ENCODE results near the gene HEXIM2. TPM values are rescaled to one million over a fixed set of nuclear protein-coding genes. Genes with fewer than 3 reads are reported as not detected.

Gene HEXIM2
- total RNA-seq, 2 donors from 2014 or later = 12.9 to 13.1 TPM

DNA sequence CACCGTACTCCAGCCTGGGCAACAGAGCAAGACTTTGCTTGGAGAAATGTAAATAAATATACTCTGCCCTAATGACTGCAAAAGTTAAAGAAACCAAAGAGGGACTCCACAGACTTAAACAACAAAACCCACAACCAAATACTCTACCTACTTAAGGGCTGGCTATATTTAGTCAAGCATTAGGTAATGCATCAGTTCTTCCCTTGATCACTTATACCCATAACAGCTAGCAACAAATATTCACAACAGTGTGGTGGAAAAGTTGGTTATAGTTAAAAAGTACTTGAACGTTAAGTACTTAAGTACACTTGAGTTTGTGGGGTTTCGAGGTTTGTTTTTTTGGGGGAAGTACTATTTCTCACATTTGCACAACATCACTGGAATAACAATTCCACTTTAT is 5.4 kb upstream of the HEXIM2 start:
- Histone ChIP-seq H3K9me3 (ENCODE audit: control insufficient read depth, low read length) (no peaks in the 10 kb centered on the region), H3K27me3 (ENCODE audit: control insufficient read depth, insufficient read depth, low read length, poor library complexity, severe bottlenecking) (no peaks in the 10 kb centered on the region), H3K4me1 (ENCODE audit: control insufficient read depth, insufficient read depth, low read length) (peaks cover 5% of the 10 kb centered on the region), H3K9ac (ENCODE audit: extremely low read depth, low read length, poor library complexity, severe bottlenecking) (no peak overlapping the region), H3K4me3 (ENCODE audit: low read length) (no peak overlapping the region), H3K36me3 (ENCODE audit: control insufficient read depth, insufficient read depth, low read length) (no peaks in the 10 kb centered on the region), H3K27ac (ENCODE audit: low read depth, low read length) (no peak overlapping the region)
- Mint-ChIP-seq H3K27me3 (ENCODE audit: insufficient read depth) (no peaks in the 10 kb centered on the region), H3K27ac (no peak overlapping the region), H3K4me3 (no peak overlapping the region), H3K9me3 (no peaks in the 10 kb centered on the region), H3K36me3 (ENCODE audit: low read depth) (no peaks in the 10 kb centered on the region), H3K4me1 (peaks cover 21% of the 10 kb centered on the region)
- 90% methylated on average over 2 of the region's 3 CpGs; no CpG with 5 or more reads in 1 of the 2 experiments for WGBS, 2 experiments (ENCODE audit: insufficient coverage in 1 of 2, insufficient read length in 1 of 2)
- TF ChIP-seq, protein P1, sequence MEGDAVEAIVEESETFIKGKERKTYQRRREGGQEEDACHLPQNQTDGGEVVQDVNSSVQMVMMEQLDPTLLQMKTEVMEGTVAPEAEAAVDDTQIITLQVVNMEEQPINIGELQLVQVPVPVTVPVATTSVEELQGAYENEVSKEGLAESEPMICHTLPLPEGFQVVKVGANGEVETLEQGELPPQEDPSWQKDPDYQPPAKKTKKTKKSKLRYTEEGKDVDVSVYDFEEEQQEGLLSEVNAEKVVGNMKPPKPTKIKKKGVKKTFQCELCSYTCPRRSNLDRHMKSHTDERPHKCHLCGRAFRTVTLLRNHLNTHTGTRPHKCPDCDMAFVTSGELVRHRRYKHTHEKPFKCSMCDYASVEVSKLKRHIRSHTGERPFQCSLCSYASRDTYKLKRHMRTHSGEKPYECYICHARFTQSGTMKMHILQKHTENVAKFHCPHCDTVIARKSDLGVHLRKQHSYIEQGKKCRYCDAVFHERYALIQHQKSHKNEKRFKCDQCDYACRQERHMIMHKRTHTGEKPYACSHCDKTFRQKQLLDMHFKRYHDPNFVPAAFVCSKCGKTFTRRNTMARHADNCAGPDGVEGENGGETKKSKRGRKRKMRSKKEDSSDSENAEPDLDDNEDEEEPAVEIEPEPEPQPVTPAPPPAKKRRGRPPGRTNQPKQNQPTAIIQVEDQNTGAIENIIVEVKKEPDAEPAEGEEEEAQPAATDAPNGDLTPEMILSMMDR (conservative IDR thresholded peaks at IDR 0.05) = no peak
- no peak for DNase-seq

DNA sequence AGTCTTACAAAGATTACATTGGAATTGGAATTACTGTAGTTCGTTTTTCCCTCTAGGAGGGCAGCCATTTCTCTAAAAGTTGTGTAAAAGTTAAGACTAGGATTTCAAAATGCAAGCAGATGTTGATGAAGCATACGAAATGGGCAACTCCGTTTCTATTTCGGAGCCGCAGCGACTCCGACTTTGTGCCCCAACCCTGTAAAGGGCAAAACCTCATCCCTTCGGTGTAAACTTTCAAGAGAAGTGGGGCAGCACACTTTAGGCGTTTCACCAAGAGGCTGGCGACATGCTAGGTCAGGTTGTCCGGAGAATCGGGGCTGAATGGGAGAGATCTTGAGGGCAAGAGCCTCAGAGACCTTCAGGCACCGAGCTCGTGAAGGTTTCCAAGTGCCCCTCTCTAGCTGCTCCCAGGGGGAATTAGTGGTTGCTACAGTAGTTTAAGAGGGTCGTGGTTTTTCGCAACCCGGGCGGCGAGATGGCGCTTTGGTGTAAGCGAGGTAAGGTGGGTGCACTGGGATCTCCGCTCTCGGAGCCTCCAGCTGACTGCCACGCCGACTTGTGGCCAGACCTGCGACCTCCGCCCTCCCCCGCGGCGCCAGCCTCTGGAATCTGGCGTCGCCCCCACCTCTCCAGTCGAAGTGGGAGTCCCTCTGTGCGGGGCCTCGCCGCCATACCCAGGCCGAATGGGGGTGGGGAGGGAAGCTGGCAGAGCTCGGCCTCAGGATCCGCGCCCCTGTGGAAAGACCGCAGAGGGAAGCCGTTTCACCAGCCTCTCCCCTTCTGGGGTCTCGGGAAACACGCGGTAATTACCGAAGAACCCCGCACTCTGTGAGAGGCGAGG is 1.0 kb upstream of the HEXIM2 start:
- DNase-seq = peak; percentile 98
- H3K36me3 ChIP-seq (ENCODE audit: control insufficient read depth, insufficient read depth, low read length) = peaks cover 11% of the 10 kb centered on the region
- H3K9ac ChIP-seq (ENCODE audit: extremely low read depth, low read length, poor library complexity, severe bottlenecking) = peak overlapping the region; percentile 100
- Mint-ChIP-seq H3K4me3 (peak overlapping the region; percentile 91), H3K27ac (peak overlapping the region; percentile 99), H3K36me3 (ENCODE audit: low read depth) (peaks cover 11% of the 10 kb centered on the region), H3K9me3 (no peaks in the 10 kb centered on the region), H3K4me1 (peaks cover 25% of the 10 kb centered on the region), H3K27me3 (ENCODE audit: insufficient read depth) (no peaks in the 10 kb centered on the region)
- no peaks in the 10 kb centered on the region for H3K9me3 ChIP-seq (ENCODE audit: control insufficient read depth, low read length)
- no peaks in the 10 kb centered on the region for H3K27me3 ChIP-seq (ENCODE audit: control insufficient read depth, insufficient read depth, low read length, poor library complexity, severe bottlenecking)
- peak overlapping the region; percentile 99 for H3K4me3 ChIP-seq (ENCODE audit: low read length)
- peak overlapping the region; percentile 97 for H3K27ac ChIP-seq (ENCODE audit: low read depth, low read length)
- TF ChIP-seq, protein P1 (conservative IDR thresholded peaks at IDR 0.05) = peak; percentile 70
- WGBS, 2 experiments (ENCODE audit: insufficient coverage in 1 of 2, insufficient read length in 1 of 2) = 0 to 2% methylated on average over 12 to 48 of the region's 48 CpGs
- peaks cover 6% of the 10 kb centered on the region for H3K4me1 ChIP-seq (ENCODE audit: control insufficient read depth, insufficient read depth, low read length)

DNA sequence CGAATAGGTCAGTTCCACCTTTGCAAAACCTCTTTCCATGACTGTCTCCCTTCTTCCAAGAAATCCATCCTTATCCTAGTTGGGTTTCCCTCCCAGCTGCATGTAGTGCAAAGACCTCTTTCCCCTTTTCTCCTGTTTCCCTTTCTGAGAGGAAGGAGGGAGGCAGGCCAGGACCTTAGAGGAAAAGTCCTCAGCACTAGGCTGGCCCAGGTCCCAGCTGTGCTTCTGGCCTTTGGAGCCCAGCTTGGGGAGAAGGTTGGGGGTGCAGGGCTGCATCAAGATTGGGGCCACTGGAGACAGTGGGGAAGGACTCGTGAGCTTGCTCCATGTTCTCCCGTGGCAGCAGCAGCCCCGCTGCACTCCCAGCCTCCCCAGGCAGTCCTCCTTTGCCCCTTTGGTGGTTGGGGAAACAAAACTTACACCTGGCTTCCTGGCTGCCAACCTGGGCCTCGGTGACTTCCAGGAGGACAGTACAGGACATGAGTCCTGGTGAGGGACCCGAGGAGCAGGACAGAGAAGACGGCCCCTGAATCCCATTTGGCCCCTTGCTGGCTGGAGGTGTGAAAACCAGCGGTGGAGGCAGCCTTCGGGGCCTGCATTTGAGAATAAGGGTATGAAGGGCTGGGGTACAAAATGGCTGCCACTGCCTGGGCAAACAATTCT is 481 bp downstream of the HEXIM2 start:
- peak overlapping the region; percentile 4 for H3K27ac ChIP-seq (ENCODE audit: low read depth, low read length)
- H3K4me1 ChIP-seq (ENCODE audit: control insufficient read depth, insufficient read depth, low read length) = peaks cover 6% of the 10 kb centered on the region
- H3K9me3 ChIP-seq (ENCODE audit: control insufficient read depth, low read length) = no peaks in the 10 kb centered on the region
- Mint-ChIP-seq H3K4me1 (peaks cover 25% of the 10 kb centered on the region), H3K9me3 (no peaks in the 10 kb centered on the region), H3K27ac (peak overlapping the region; percentile 93), H3K27me3 (ENCODE audit: insufficient read depth) (no peaks in the 10 kb centered on the region), H3K36me3 (ENCODE audit: low read depth) (peaks cover 15% of the 10 kb centered on the region), H3K4me3 (peak overlapping the region; percentile 91)
- WGBS, 2 experiments (ENCODE audit: insufficient coverage in 1 of 2, insufficient read length in 1 of 2) = 74 to 80% methylated on average over 8 to 9 of the region's 9 CpGs
- no peak for DNase-seq
- no peaks in the 10 kb centered on the region for H3K27me3 ChIP-seq (ENCODE audit: control insufficient read depth, insufficient read depth, low read length, poor library complexity, severe bottlenecking)
- H3K9ac ChIP-seq (ENCODE audit: extremely low read depth, low read length, poor library complexity, severe bottlenecking) = peak overlapping the region; percentile 29
- H3K36me3 ChIP-seq (ENCODE audit: control insufficient read depth, insufficient read depth, low read length) = peaks cover 14% of the 10 kb centered on the region
- peak overlapping the region; percentile 85 for H3K4me3 ChIP-seq (ENCODE audit: low read length)
- TF ChIP-seq, protein P1 (conservative IDR thresholded peaks at IDR 0.05) = no peak

Data from endodermal cell (in vitro differentiated cells).